ENCODE results near the gene SPATA22. TPM values are rescaled to one million over a fixed set of nuclear protein-coding genes. Genes with fewer than 3 reads are reported as not detected.

SPATA22 gene
- total and polyA plus RNA-seq, 12 donors, result 0.09 to 3.1 (median 0.37) TPM; not detected in 2

DNA sequence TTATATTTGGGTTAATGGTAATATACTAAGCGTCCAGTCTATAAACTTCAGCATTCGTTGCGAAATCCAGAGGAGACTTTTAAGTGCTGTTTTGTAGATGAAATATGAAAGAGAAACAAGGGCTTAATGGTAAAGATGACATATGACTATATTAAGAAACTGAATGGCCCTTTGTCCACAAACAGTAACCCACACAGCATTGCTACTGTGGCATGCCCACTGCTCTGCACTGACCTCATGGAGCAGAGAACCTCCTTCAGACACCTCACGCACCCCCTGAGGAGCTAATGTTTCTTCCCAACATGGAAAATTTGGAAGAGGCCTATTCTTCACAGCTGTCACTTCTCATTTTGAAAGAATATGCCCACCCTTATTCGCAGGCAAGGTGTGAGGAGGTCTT lies 30.8 kb upstream of the SPATA22 start:
- Histone ChIP-seq H3K27ac (no peak overlapping the region), H3K4me3 (no peak overlapping the region), H3K27me3 (no peaks in the 10 kb centered on the region), H3K4me1 (no peaks in the 10 kb centered on the region), H3K9me3 (peaks cover 0 to 11% (median 0%) of the 10 kb centered on the region in 11 donors), H3K36me3 (no peaks in the 10 kb centered on the region)
- intact Hi-C loops (cut with DNase I), result no loop called here
- 68 to 77% methylated on average over 5 of the region's 5 CpGs for WGBS, 2 donors
- TF ChIP-seq, protein P1, sequence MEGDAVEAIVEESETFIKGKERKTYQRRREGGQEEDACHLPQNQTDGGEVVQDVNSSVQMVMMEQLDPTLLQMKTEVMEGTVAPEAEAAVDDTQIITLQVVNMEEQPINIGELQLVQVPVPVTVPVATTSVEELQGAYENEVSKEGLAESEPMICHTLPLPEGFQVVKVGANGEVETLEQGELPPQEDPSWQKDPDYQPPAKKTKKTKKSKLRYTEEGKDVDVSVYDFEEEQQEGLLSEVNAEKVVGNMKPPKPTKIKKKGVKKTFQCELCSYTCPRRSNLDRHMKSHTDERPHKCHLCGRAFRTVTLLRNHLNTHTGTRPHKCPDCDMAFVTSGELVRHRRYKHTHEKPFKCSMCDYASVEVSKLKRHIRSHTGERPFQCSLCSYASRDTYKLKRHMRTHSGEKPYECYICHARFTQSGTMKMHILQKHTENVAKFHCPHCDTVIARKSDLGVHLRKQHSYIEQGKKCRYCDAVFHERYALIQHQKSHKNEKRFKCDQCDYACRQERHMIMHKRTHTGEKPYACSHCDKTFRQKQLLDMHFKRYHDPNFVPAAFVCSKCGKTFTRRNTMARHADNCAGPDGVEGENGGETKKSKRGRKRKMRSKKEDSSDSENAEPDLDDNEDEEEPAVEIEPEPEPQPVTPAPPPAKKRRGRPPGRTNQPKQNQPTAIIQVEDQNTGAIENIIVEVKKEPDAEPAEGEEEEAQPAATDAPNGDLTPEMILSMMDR (IDR thresholded peaks at IDR 0.05), result no peak
- DNase-seq (no peak), ATAC-seq (peak in 1 of 8 donors; percentile 37)

DNA sequence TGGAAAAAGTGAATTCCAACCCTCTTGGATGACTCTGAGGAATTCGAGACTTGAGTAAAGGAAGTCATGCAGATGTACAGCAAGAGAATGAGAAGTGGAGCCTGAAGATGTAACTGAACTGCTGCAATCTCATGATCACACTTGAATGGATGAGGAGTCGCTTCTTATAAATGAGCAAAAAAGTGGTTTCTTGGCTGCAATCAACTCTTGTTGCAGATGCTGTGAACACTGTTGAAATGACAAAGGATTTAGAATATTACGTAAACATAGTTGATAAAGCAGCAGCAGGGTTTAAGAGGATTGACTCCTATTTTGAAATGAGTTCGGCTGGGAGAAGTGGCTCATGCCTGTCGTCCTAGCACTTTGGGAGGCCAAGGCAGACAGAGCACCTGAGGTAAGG lies 29.7 kb upstream of the SPATA22 start:
- Histone ChIP-seq H3K4me1 (no peaks in the 10 kb centered on the region), H3K27ac (no peak overlapping the region), H3K9me3 (peaks cover 0 to 11% (median 0%) of the 10 kb centered on the region in 11 donors), H3K36me3 (no peaks in the 10 kb centered on the region), H3K27me3 (no peaks in the 10 kb centered on the region), H3K4me3 (no peak overlapping the region)
- intact Hi-C loops (cut with DNase I), result no loop called here
- DNase-seq (no peak), ATAC-seq (no peak)
- WGBS, 2 donors, result 75 to 79% methylated on average over 5 of the region's 5 CpGs
- TF ChIP-seq, protein P1 (IDR thresholded peaks at IDR 0.05), result no peak

DNA sequence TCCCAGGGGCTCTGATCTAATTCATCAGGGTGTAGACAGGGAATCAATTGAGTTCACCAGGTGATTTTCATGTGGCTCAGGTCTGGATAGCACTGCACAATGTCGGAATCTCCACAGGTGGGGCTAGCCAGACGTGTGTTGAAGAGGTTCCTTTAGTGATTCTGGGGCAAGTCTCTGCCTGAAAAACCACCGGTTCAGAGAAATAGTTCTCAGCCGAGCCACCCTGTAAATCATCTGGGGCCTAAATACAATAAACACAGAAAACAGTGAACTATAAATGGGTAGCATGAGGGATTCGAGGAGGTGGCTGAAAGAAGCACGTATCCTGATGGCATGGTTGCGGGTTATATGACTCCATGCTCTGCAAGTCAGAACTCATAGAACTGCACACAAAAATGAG lies 25.5 kb upstream of the SPATA22 start:
- Histone ChIP-seq H3K27ac (no peak overlapping the region), H3K4me3 (no peak overlapping the region), H3K27me3 (no peaks in the 10 kb centered on the region), H3K4me1 (no peaks in the 10 kb centered on the region), H3K9me3 (peaks cover 0 to 11% (median 0%) of the 10 kb centered on the region in 11 donors), H3K36me3 (no peaks in the 10 kb centered on the region)
- TF ChIP-seq, protein P1 (IDR thresholded peaks at IDR 0.05), result no peak
- intact Hi-C loops (cut with DNase I), result no loop called here
- DNase-seq, result no peak
- WGBS, 2 donors, result 86 to 87% methylated on average over 7 of the region's 7 CpGs
- no peak for ATAC-seq

DNA sequence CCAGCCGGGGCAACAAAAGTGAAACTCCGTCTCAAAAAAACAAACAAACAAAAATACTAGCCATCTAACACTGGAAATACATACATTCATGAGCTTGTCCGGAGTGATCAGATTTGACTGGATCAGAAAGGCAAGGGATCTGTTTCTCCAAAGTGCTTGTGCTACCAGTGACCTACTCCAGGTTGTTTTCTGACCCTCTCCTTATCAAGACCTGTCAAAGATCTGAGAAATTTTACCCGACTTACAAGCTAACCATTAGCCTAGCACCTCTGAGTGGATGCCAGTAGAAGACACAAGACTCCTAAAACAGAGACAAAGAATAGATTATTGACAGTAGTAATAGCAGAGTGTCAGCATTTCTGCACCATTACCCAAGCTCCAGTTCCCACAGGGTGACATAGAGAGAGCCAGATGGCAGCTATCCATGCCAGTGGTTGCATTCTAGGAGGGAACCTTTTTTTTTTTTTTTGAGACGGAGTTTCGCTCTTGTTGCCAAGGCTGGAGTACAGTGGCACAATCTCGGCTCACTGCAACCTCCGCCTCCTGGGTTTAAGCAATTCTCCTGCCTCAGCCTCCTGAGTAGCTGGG lies 14.0 kb upstream of the SPATA22 start:
- 76% methylated on average over 8 of the region's 8 CpGs for WGBS, 2 donors
- TF ChIP-seq, protein P1 (IDR thresholded peaks at IDR 0.05), result no peak
- Histone ChIP-seq H3K27me3 (no peaks in the 10 kb centered on the region), H3K36me3 (peaks cover 0 to 8% (median 0%) of the 10 kb centered on the region in 9 donors), H3K27ac (no peak overlapping the region), H3K9me3 (no peaks in the 10 kb centered on the region), H3K4me3 (no peak overlapping the region), H3K4me1 (no peaks in the 10 kb centered on the region)
- no peak for DNase-seq
- peak in 1 of 8 donors; percentile 39 for ATAC-seq
- intact Hi-C loops (cut with DNase I), result no loop called here
